Measurements from ENCODE around the gene P2RX3.

- TF ChIP-seq CTCF (conservative IDR thresholded peaks at IDR 0.05) (no peak), ZFX (IDR thresholded peaks at IDR 0.05) (no peak)
Measured at GRCh38 chr11:57318178-57318577, 20.0 kb upstream of the P2RX3 start.

All from C4-2B (cell line).